IMR-90 (cell line): ENCODE data around the gene CCDC27. TPM values are rescaled to one million over a fixed set of nuclear protein-coding genes. Genes with fewer than 3 reads are reported as not detected.

ENCODE experiments used
- ATAC-seq: fragments of 200-7000 bp; cut with Tn5 transposase; 2 replicates; pipeline ENCODE4 v1.9.1; 2020; ENCODE audit warnings: low read depth, mild to moderate bottlenecking, moderate library complexity
- BruUV-seq: library from RNA; stranded (reverse); fragments of 400-500 nt; replicated peaks from 2 replicates; lab custom pipeline; 2021; lab: Mats Ljungman, UMichigan
- CTCF ChIA-PET: fragments of 300-600 bp; formaldehyde crosslinking; extraction: SDS; loops from one replicate; lab custom pipeline; 2021; ENCODE audit warnings: antibody characterized with exemption; lab: Yijun Ruan, JAX
- POLR2A ChIA-PET: fragments of 300-600 bp; sonication (Branson Sonifier 250); formaldehyde crosslinking; loops from one replicate; lab custom pipeline; 2022; ENCODE audit warnings: antibody characterized with exemption; ENCODE audit not compliant: unreplicated experiment; lab: Charles Lee
- DNase-seq: peaks from one replicate; pipeline ENCODE4 v3.0.0; 2013
- H2AFZ ChIP-seq: replicated peaks from 2 replicates; pipeline ENCODE3; 2013; ENCODE audit warnings: low read length, mild to moderate bottlenecking; ENCODE audit not compliant: poor library complexity
- H2AK5ac ChIP-seq: 2 replicates; pipeline ENCODE4 v1.6.1; 2013; ENCODE audit warnings: low read depth, low read length, inconsistent platforms
- H2AK9ac ChIP-seq: replicated peaks from 2 replicates; pipeline ENCODE3; 2013; ENCODE audit warnings: mild to moderate bottlenecking, low read depth, low read length, moderate library complexity; ENCODE audit not compliant: poor library complexity
- H2BK120ac ChIP-seq: 2 replicates; pipeline ENCODE4 v1.6.1; 2013; ENCODE audit warnings: low read depth, low read length, inconsistent platforms
- H2BK15ac ChIP-seq: 3 replicates; pipeline ENCODE4 v1.6.1; 2013; ENCODE audit warnings: low read depth, low read length, inconsistent platforms
- H2BK20ac ChIP-seq: 2 replicates; pipeline ENCODE4 v1.6.1; 2013; ENCODE audit warnings: low read depth, mild to moderate bottlenecking, inconsistent platforms, low read length, moderate library complexity
- H2BK5ac ChIP-seq: 2 replicates; pipeline ENCODE4 v1.6.1; 2013; ENCODE audit warnings: mild to moderate bottlenecking, low read depth, low read length, inconsistent platforms; ENCODE audit not compliant: poor library complexity, severe bottlenecking
- H3K14ac ChIP-seq: replicated peaks from 2 replicates; pipeline ENCODE4 v1.6.1; 2013; ENCODE audit warnings: low read depth, low read length, inconsistent platforms
- H3K18ac ChIP-seq: 2 replicates; pipeline ENCODE4 v1.6.1; 2013; ENCODE audit warnings: low read depth, low read length, control low read depth
- H3K23ac ChIP-seq: 2 replicates; pipeline ENCODE4 v1.6.1; 2013; ENCODE audit warnings: low read depth, low read length, inconsistent platforms
- H3K27ac ChIP-seq: 2 replicates; pipeline ENCODE4 v1.5.1; 2013; ENCODE audit warnings: mild to moderate bottlenecking, control low read depth, low read length; ENCODE audit not compliant: insufficient read depth
- H3K27me3 ChIP-seq: 2 replicates; pipeline ENCODE4 v1.6.1; 2013; ENCODE audit warnings: low read length; ENCODE audit not compliant: control insufficient read depth, insufficient read depth
- H3K36me3 ChIP-seq: 2 replicates; pipeline ENCODE4 v1.6.1; 2013; ENCODE audit warnings: low read length, mixed read lengths; ENCODE audit not compliant: control insufficient read depth, insufficient read depth
- H3K4ac ChIP-seq: 2 replicates; pipeline ENCODE4 v1.6.1; 2013; ENCODE audit warnings: low read depth, low read length, inconsistent platforms
- H3K4me1 ChIP-seq: 2 replicates; pipeline ENCODE4 v1.6.1; 2013; ENCODE audit warnings: low read length, mixed read lengths; ENCODE audit not compliant: control insufficient read depth, insufficient read depth
- H3K4me2 ChIP-seq: 2 replicates; pipeline ENCODE4 v1.6.1; 2013; ENCODE audit warnings: low read depth, mild to moderate bottlenecking, control low read depth, low read length, moderate library complexity
- H3K4me3 ChIP-seq: 2 replicates; pipeline ENCODE4 v1.5.1; 2013; ENCODE audit warnings: low read depth, mild to moderate bottlenecking, control low read depth, low read length, moderate library complexity; ENCODE audit not compliant: insufficient read depth
- H3K56ac ChIP-seq: 2 replicates; pipeline ENCODE4 v1.6.1; 2013; ENCODE audit warnings: low read length, inconsistent platforms; ENCODE audit not compliant: insufficient read depth; ENCODE audit errors: extremely low read depth
- H3K79me1 ChIP-seq, 2 experiments: 2 replicates each; pipeline ENCODE4 v1.6.1; 2013; ENCODE audit warnings: low read length in 2 of 2, inconsistent platforms in 1 of 2, low read depth in 1 of 2
- H3K9ac ChIP-seq: 2 replicates; pipeline ENCODE4 v1.6.1; 2013; ENCODE audit warnings: low read depth, low read length, control low read depth
- H3K9me1 ChIP-seq: 2 replicates; pipeline ENCODE4 v1.6.1; 2013; ENCODE audit warnings: low read length, inconsistent platforms; ENCODE audit not compliant: insufficient read depth
- H3K9me3 ChIP-seq: 2 replicates; pipeline ENCODE4 v1.6.1; 2013; ENCODE audit warnings: low read length; ENCODE audit not compliant: control insufficient read depth, insufficient read depth
- H4K20me1 ChIP-seq: 2 replicates; pipeline ENCODE4 v1.6.1; 2013; ENCODE audit warnings: low read length, inconsistent platforms; ENCODE audit not compliant: insufficient read depth
- H4K5ac ChIP-seq: 2 replicates; pipeline ENCODE4 v1.6.1; 2013; ENCODE audit warnings: mild to moderate bottlenecking, low read depth, low read length, control low read depth
- H4K8ac ChIP-seq, 2 experiments: 2 replicates each; pipeline ENCODE4 v1.6.1; 2013; ENCODE audit warnings: low read depth in 2 of 2, low read length in 2 of 2, control low read depth in 1 of 2, inconsistent platforms in 1 of 2
- H4K91ac ChIP-seq: 2 replicates; pipeline ENCODE4 v1.6.1; 2013; ENCODE audit warnings: low read depth, low read length, inconsistent platforms; ENCODE audit not compliant: insufficient read depth
- BHLHE40 ChIP-seq: fragments of 150-350 bp; IDR thresholded peaks from 2 replicates; pipeline ENCODE4 v1.6.1; 2016; ENCODE audit warnings: mild to moderate bottlenecking, low read depth, low read length
- CEBPB ChIP-seq: IDR thresholded peaks from 2 replicates; pipeline ENCODE4 v1.6.1; 2012; ENCODE audit warnings: low read depth, low read length, improper control_type of control experiment
- CHD1 ChIP-seq: IDR thresholded peaks from 2 replicates; pipeline ENCODE4 v1.6.1; 2012; ENCODE audit warnings: low read depth, low read length, improper control_type of control experiment
- FOS ChIP-seq: fragments of 150-350 bp; IDR thresholded peaks from 2 replicates; pipeline ENCODE4 v1.6.1; 2016; ENCODE audit warnings: low read depth, low read length
- MAFK ChIP-seq: IDR thresholded peaks from 2 replicates; pipeline ENCODE4 v1.6.1; 2012; ENCODE audit warnings: low read depth, low read length, improper control_type of control experiment
- MAZ ChIP-seq: IDR thresholded peaks from 2 replicates; pipeline ENCODE4 v1.6.1; 2012; ENCODE audit warnings: low read depth, mild to moderate bottlenecking, low read length, improper control_type of control experiment, moderate library complexity, borderline replicate concordance
- MXI1 ChIP-seq: IDR thresholded peaks from 2 replicates; pipeline ENCODE4 v1.6.1; 2012; ENCODE audit warnings: low read depth, mild to moderate bottlenecking, low read length, moderate library complexity, borderline replicate concordance
- NFE2L2 ChIP-seq: fragments of 150-350 bp; IDR thresholded peaks from 2 replicates; pipeline ENCODE4 v1.6.1; 2016; ENCODE audit warnings: low read depth, mild to moderate bottlenecking, low read length
- POLR2A ChIP-seq: IDR thresholded peaks from 2 replicates; pipeline ENCODE4 v1.6.1; 2012; ENCODE audit warnings: mild to moderate bottlenecking, low read depth, low read length
- RAD21 ChIP-seq: IDR thresholded peaks from 2 replicates; pipeline ENCODE4 v1.6.1; 2012; ENCODE audit warnings: low read length, improper control_type of control experiment
- RCOR1 ChIP-seq: IDR thresholded peaks from 2 replicates; pipeline ENCODE4 v1.6.1; 2012; ENCODE audit warnings: mild to moderate bottlenecking, low read length, improper control_type of control experiment; ENCODE audit not compliant: insufficient replicate concordance
- RFX5 ChIP-seq: IDR thresholded peaks from 2 replicates; pipeline ENCODE4 v1.8.0; 2012; ENCODE audit warnings: low read depth, mild to moderate bottlenecking, low read length, moderate library complexity
- SMC3 ChIP-seq: fragments of 150-350 bp; IDR thresholded peaks from 2 replicates; pipeline ENCODE4 v1.6.1; 2016; ENCODE audit warnings: low read depth, mild to moderate bottlenecking, antibody characterized with exemption, low read length, moderate library complexity
- USF2 ChIP-seq: fragments of 150-350 bp; IDR thresholded peaks from 2 replicates; pipeline ENCODE4 v1.6.1; 2017; ENCODE audit warnings: mild to moderate bottlenecking, antibody characterized with exemption, low read length, low read depth
- WGBS, 2 experiments: methylation state at CpG; one replicate each; pipeline versions ENCODE4 v1.1.5 to v1.1.7; 2013; ENCODE audit warnings: missing lambda C conversion rate in 2 of 2; ENCODE audit not compliant: insufficient read length in 1 of 2; ENCODE audit errors: extremely low coverage in 2 of 2; 5-methylcytosine and 5-hydroxymethylcytosine counted together
- dilution Hi-C: fragments of 300-500 bp; cut with HindIII; formaldehyde crosslinking; loops from one replicate; pipeline ENCODE4 v1.14.3; 2018; ENCODE audit warnings: low sequenced_read_pairs; ENCODE audit not compliant: unreplicated experiment
- in situ Hi-C: fragments of 300-500 bp; cut with MboI; formaldehyde crosslinking; loops from 3 replicates; pipeline ENCODE4 v1.14.3; 2019; ENCODE audit warnings: low sequenced_read_pairs, inconsistent platforms, mixed read lengths
- intact Hi-C: fragments of 100-400 bp; cut with micrococcal nuclease; formaldehyde crosslinking; loops from 2 replicates; pipeline ENCODE4 v1.10.0; 2022
- polyA plus RNA-seq, 3 experiments: library from polyadenylated mRNA; depleted of rRNA; stranded (reverse); fragments of >200 nt; gene quantifications; 2 replicates each; pipeline ENCODE4 v1.2.3, GENCODE V29; 2012; ENCODE audit warnings: low replicate concordance in 1 of 3
- total RNA-seq: library from RNA; depleted of rRNA; stranded (reverse); fragments of >200 nt; gene quantifications from 2 replicates; pipeline ENCODE4 v1.2.3, GENCODE V29; 2012
- TF ChIP-seq, protein P1 (sequence below): fragments of 150-350 bp; IDR thresholded peaks from 2 replicates; pipeline ENCODE4 v1.6.1; 2016; ENCODE audit warnings: low read depth, mild to moderate bottlenecking, low read length, moderate library complexity, borderline replicate concordance
- TF ChIP-seq, protein P2 (sequence below): conservative IDR thresholded peaks from 2 replicates; pipeline ENCODE4 v1.5.1; 2012; ENCODE audit warnings: mild to moderate bottlenecking, low read depth, low read length, improper control_type of control experiment

Gene CCDC27
- total and polyA plus RNA-seq, 2 of the 4 experiments (the other 2 are of a cell fraction), result not detected

DNA sequence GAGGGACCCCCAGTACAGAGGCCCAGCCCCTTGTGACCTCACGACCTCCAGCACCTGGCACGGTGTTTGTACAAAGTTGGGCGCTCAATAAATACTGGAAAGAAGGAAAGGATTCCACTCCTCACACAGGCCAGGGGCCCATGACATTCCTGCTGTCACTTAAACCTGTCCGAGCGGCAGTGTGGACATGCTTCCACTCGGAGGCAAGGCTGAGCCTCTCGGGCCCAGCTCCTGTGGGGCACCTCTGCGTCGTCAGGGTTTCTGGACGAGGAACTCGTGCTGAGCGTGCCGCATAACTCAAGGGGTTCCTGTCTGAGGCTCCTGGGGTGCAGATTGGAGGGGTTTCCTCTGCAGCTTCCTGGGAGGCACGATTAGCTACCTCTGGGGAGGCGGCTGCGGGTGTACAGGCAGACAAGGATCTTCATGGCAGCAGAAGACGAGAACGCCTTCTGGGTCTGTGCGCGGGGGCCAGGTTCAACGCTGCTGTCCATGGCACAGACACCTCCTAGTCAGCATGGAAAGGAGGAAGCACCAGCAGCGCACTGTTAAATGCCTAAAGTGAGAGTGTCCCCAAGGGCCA lies 16.7 kb downstream of the CCDC27 start:
- Histone ChIP-seq H3K27ac (no peak overlapping the region), H3K56ac (no peak overlapping the region), H2AK9ac (no peak overlapping the region), H4K91ac (no peak overlapping the region), H3K9me3 (no peaks in the 10 kb centered on the region), H3K36me3 (no peaks in the 10 kb centered on the region), H3K79me1 (no peaks in the 10 kb centered on the region), H3K9ac (no peak overlapping the region), H3K4me3 (no peak overlapping the region), H3K4ac (no peak overlapping the region), H3K9me1 (no peaks in the 10 kb centered on the region), H2AK5ac (no peak overlapping the region), H2BK15ac (no peak overlapping the region), H4K5ac (no peak overlapping the region), H2AFZ (peak overlapping the region; percentile 32), H3K18ac (no peak overlapping the region), H2BK20ac (no peak overlapping the region), H3K4me2 (no peak overlapping the region), H3K27me3 (peaks cover 4% of the 10 kb centered on the region), H2BK120ac (no peak overlapping the region), H4K8ac (no peak overlapping the region), H2BK5ac (no peak overlapping the region), H3K14ac (no peak overlapping the region), H4K20me1 (no peaks in the 10 kb centered on the region), H3K23ac (no peak overlapping the region), H3K4me1 (peaks cover 4% of the 10 kb centered on the region)
- in situ Hi-C loops (no loop called here), intact Hi-C loops (no loop called here), dilution Hi-C loops (no loop called here)
- POLR2A ChIA-PET, result no interaction called here
- no TSS peak for BruUV-seq
- TF ChIP-seq NFE2L2, result no peak
- TF ChIP-seq RAD21, result no peak
- no peak for TF ChIP-seq MXI1
- TF ChIP-seq, protein P1, sequence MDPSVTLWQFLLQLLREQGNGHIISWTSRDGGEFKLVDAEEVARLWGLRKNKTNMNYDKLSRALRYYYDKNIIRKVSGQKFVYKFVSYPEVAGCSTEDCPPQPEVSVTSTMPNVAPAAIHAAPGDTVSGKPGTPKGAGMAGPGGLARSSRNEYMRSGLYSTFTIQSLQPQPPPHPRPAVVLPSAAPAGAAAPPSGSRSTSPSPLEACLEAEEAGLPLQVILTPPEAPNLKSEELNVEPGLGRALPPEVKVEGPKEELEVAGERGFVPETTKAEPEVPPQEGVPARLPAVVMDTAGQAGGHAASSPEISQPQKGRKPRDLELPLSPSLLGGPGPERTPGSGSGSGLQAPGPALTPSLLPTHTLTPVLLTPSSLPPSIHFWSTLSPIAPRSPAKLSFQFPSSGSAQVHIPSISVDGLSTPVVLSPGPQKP, result no peak
- no peak for TF ChIP-seq SMC3
- TF ChIP-seq MAZ, result no peak
- TF ChIP-seq, protein P2, sequence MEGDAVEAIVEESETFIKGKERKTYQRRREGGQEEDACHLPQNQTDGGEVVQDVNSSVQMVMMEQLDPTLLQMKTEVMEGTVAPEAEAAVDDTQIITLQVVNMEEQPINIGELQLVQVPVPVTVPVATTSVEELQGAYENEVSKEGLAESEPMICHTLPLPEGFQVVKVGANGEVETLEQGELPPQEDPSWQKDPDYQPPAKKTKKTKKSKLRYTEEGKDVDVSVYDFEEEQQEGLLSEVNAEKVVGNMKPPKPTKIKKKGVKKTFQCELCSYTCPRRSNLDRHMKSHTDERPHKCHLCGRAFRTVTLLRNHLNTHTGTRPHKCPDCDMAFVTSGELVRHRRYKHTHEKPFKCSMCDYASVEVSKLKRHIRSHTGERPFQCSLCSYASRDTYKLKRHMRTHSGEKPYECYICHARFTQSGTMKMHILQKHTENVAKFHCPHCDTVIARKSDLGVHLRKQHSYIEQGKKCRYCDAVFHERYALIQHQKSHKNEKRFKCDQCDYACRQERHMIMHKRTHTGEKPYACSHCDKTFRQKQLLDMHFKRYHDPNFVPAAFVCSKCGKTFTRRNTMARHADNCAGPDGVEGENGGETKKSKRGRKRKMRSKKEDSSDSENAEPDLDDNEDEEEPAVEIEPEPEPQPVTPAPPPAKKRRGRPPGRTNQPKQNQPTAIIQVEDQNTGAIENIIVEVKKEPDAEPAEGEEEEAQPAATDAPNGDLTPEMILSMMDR, result no peak
- no peak for TF ChIP-seq USF2
- TF ChIP-seq MAFK, result no peak
- no peak for TF ChIP-seq CHD1
- TF ChIP-seq BHLHE40, result no peak
- no peak for TF ChIP-seq RFX5
- TF ChIP-seq POLR2A, result no peak
- TF ChIP-seq CEBPB, result no peak
- no peak for TF ChIP-seq RCOR1
- no peak for TF ChIP-seq FOS
- DNase-seq (no peak), ATAC-seq (no peak)
- CTCF ChIA-PET, result no interaction called here
- 91% methylated on average over 6 of the region's 22 CpGs; no CpG with 5 or more reads in 1 of the 2 experiments for WGBS, 2 experiments
